ENCODE data around the gene CNGB1. TPM values are rescaled to one million over a fixed set of nuclear protein-coding genes. Genes with fewer than 3 reads are reported as not detected.

Gene CNGB1
- polyA plus RNA-seq, 1 experiment, result not detected

DNA sequence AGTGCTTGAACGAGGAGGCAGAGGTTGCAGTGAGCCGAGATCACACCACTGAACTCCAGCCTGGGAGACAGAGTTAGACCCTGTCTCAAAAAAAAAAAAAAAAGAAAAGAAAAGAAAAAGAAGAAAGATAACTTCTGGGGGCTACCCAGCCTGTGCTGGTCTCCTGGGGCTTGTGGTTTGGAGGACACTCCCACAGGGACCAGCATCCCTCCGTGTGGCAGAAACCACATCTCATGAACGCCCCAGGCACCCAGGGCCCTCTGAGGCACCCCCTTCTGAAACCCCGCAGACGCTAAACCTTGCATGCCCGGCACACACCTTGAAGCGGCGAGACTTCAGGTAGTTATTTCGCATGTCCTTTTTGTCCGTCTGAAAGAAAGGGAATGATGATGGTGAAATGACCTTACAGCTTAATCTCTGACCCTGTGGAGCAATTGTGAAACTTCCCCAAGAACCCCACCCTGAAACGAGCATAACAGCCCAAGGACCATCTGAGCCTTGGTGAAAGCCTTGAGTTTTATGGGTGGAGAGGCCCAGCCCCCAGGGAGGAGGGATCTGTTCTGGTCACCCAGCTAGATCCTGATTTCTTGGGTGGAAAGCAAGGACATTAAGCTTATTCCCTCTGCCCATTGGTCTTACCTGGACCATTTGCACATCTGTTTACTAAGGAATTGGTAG, 55.0 kb downstream of the CNGB1 start:
- Histone ChIP-seq H3K36me3 (ENCODE audit: control insufficient read depth, insufficient read depth, low read length) (no peaks in the 10 kb centered on the region), H3K4me3 (ENCODE audit: low read depth, low read length) (no peak overlapping the region), H3K27me3 (ENCODE audit: control insufficient read depth, insufficient read depth, low read length) (no peaks in the 10 kb centered on the region; the same call in 1 of the 2 replicates)
- TF ChIP-seq, protein P1, sequence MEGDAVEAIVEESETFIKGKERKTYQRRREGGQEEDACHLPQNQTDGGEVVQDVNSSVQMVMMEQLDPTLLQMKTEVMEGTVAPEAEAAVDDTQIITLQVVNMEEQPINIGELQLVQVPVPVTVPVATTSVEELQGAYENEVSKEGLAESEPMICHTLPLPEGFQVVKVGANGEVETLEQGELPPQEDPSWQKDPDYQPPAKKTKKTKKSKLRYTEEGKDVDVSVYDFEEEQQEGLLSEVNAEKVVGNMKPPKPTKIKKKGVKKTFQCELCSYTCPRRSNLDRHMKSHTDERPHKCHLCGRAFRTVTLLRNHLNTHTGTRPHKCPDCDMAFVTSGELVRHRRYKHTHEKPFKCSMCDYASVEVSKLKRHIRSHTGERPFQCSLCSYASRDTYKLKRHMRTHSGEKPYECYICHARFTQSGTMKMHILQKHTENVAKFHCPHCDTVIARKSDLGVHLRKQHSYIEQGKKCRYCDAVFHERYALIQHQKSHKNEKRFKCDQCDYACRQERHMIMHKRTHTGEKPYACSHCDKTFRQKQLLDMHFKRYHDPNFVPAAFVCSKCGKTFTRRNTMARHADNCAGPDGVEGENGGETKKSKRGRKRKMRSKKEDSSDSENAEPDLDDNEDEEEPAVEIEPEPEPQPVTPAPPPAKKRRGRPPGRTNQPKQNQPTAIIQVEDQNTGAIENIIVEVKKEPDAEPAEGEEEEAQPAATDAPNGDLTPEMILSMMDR (IDR thresholded peaks at IDR 0.05; ENCODE audit: insufficient read depth, low read depth, low read length), result no peak
- CTCF ChIA-PET, result interaction anchor here (1.4 to 1.7 kb wide), 2 partner anchors 9 to 11 kb away, joined by 3 to 6 read pairs; no protein-coding TSS in a partner anchor
- DNase-seq (ENCODE audit: low read depth), result no peak
- POLR2A ChIA-PET, result no interaction called here

DNA sequence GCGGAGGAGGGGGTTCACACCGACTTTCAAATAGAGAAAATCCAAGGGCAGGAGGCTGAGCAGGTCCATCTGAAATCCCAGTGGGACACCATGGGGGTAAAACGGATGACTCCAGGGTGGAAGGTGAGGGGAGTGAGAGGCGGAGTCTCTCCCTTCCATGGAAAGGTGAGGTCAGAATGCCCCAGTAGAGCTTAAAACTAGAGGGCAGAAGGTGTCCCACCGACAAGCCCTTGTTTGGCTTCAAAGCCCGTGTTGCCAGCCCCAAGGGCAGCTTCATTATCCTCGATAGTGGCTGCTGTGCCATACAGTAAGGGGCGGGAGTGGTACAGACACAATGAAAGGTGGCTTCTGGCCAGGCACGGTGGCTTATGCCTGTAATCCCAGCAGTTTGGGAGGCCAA, 55.7 kb downstream of the CNGB1 start:
- no peak for DNase-seq (ENCODE audit: low read depth)
- POLR2A ChIA-PET, result no interaction called here
- TF ChIP-seq, protein P1 (IDR thresholded peaks at IDR 0.05; ENCODE audit: insufficient read depth, low read depth, low read length), result no peak
- Histone ChIP-seq H3K36me3 (ENCODE audit: control insufficient read depth, insufficient read depth, low read length) (no peaks in the 10 kb centered on the region), H3K27me3 (ENCODE audit: control insufficient read depth, insufficient read depth, low read length) (no peaks in the 10 kb centered on the region; the same call in 1 of the 2 replicates), H3K4me3 (ENCODE audit: low read depth, low read length) (no peak overlapping the region)
- CTCF ChIA-PET, result interaction anchor here (1.4 kb wide), 1 partner anchor 11 kb away, joined by 3 read pairs; no protein-coding TSS in a partner anchor

DNA sequence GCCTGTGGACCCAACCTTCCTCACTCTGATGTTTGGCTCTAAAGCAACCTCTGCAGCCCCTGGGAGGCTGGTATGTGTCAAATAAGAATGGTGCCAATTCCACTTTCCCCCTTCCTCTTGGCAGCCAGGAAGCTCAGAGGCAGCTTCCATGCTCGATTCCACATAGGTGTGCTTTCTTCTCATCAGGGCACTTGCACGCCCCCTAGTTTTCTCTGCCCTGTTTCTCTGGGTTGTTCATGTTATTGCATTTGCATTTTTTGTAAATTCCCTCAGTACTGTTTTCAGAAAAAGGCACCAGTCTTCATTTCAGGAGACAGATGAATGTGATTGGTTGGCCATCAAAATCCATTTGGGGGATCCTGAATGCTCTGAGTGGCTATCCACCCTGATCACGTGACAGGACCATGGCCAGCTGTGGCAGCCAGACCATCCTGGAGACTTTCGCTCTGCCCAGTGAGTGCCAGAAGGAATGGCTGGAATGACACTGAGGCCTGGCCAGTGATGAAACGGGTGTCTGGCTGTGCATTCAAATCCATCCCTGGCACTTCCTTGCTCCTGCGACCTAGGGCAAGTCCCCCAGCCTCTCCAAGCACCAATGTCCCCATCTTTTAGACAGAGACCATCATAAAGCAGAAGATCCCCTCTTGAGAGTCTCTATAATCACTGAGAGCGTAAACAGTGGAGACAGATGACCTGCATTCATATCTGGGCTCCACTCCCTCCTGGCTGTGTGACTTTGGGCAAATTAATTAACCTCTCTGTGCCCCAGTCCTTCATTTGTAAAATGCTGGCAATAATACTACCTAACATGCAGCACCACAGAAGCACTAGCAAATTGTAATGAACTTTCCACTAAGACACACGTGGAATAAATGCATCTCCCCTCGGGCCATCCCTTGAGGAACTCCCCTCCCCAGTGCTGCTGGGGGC, 56.4 kb downstream of the CNGB1 start:
- no peaks in the 10 kb centered on the region for H3K36me3 ChIP-seq (ENCODE audit: control insufficient read depth, insufficient read depth, low read length)
- TF ChIP-seq, protein P1 (IDR thresholded peaks at IDR 0.05; ENCODE audit: insufficient read depth, low read depth, low read length), result no peak
- no peak for DNase-seq (ENCODE audit: low read depth)
- ChIA-PET CTCF (no interaction called here), POLR2A (no interaction called here)
- H3K4me3 ChIP-seq (ENCODE audit: low read depth, low read length), result no peak overlapping the region
- no peaks in the 10 kb centered on the region; the same call in 1 of the 2 replicates for H3K27me3 ChIP-seq (ENCODE audit: control insufficient read depth, insufficient read depth, low read length)

DNA sequence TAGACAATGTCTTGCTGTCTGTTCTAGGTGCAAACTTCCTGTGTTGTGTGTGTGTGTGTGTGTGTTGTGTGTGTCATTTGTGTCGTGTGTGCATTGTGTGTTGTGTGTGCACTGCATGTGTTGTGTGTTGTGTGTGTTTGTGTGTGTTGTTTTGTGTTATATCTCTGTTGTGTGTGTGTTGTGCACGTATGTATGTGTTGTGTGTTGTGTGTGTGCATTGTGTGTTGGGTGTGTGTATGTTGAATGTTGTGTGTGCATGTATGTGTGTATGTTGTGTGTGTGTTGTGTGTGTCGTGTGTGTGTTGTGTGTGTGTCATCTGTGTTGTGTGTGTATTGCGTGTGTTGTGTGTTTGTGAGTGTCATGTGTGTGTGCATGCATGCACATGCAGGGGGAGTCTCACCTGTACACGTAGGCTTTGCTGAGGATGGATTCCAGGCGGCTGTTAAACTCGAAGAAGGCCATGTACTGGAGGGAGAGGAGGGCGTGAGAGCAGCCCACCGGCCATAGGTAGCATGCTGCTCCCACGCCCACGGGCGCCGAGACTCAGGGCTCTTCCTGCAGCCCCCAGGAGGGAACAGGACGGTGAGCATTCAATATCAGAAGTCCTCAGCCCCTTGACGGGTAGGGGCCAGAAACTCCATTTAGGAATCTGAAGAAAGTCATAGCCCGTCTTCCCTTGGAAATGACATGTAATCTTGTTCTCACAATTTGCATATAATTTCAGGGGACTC, 58.2 kb downstream of the CNGB1 start:
- H3K36me3 ChIP-seq (ENCODE audit: control insufficient read depth, insufficient read depth, low read length), result no peaks in the 10 kb centered on the region
- H3K4me3 ChIP-seq (ENCODE audit: low read depth, low read length), result no peak overlapping the region
- DNase-seq (ENCODE audit: low read depth), result no peak
- TF ChIP-seq, protein P1 (IDR thresholded peaks at IDR 0.05; ENCODE audit: insufficient read depth, low read depth, low read length), result no peak
- CTCF ChIA-PET, result no interaction called here
- peaks cover 3% of the 10 kb centered on the region; the same call in 1 of the 2 replicates for H3K27me3 ChIP-seq (ENCODE audit: control insufficient read depth, insufficient read depth, low read length)
- POLR2A ChIA-PET, result no interaction called here
